NCI-H2029 treated with DMSO at 0.1 percent for 48 hours (cell line): Measurements from ENCODE around the gene RAF1.
"Not testable (repeated sequence)": the region's sequence is repeated elsewhere in the genome, so short reads cannot be mapped to it uniquely, and the experiment has no call there.

ENCODE experiments used
- DNase-seq: peaks from one replicate; lab custom pipeline; 2025; lab: John Stamatoyannopoulos, UW

Gene RAF1

DNA sequence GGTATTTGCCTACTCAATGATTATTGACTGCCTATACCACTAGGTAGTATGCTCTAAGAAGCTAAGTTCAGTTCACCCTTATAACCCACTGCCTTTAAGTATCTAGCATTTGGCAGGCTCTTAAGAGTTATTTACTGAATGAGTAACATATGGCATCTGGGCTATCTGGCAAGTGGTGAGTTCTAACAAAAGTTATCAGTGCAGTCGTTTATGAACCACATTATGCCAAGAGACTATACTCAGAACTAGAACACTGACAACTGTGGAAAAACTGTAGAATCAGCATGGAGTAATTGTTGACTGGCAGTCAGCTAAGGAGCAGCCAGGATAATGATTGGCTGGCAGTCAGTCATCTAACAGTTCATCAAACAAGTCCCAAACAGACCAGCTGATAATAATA lies 25.8 kb downstream of the RAF1 start:
- DNase-seq: no peak

DNA sequence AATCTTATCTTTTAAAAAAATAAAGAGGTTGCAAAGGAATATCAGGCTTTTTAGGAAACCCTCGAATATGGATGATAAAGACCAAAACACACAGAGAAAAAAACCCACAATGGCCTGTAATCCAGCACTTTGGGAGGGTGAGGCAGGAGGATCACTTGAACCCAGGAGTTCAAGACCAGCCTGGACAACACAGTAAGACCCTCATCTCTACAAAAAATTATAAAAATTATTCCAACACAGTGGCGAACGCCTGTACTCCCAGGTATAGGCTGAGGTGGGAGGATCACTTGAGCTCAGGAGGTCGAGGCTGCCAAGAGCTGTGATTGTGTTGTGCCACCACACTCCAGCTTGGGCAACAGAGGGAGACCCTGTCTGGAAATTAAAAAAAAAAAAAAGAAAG lies 30.8 kb downstream of the RAF1 start:
- DNase-seq: no peak

DNA sequence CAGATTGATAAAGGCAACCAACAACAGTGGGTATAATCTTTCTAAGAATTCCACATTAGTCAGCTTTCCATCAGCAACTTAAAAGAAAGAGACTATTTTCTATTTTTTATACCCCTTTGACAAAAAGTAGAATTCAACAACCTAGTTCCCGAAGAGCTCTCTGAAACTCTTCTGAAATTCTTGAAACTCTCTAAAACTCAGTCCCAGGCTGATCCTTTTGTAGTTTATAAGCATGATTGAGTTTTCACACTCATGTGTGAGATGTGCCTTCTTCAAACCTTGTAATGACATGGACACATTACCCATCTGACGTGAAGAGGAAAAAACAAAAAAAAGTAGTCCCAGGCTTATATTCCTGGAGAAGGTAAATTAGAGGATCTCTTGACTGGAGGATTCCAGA lies 31.4 kb downstream of the RAF1 start:
- no peak for DNase-seq

DNA sequence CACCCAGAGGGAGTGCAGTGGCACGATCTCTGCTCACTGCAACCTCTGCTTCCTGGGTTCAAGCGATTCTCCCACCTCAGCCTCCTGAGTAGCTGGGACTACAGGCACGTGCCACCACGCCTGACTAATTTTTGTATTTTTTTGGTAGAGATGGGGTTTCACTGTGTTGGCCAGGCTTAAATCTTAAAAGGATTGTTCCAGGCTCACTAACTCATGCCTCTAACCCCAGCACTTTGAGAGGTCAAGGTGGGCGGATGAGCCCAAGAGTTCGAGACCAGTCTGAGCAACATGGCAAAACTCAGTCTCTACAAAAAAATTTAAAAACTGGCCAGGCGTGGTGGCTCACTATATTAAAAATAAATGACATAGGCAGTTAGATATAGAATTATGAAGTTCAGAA lies 33.1 kb downstream of the RAF1 start:
- DNase-seq: not testable (repeated sequence)

DNA sequence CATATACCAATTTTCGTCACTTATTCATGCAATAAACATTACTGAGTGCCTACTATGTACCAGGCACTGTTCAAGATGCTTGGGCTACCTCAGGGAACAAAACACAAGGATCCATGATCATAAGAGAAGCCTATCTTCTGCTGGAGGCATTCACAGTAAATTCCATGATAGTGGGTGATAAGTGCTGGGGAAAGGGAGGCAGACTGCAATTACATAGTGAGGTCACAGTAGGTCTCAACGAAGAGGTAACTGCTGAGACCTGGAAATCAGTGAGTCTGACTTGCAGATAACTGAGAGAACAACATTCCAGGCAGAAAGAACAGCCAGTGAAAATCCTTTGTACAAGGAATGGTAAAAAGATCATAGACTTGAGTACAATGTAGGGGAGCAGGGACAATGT lies 33.6 kb downstream of the RAF1 start:
- DNase-seq: peak; percentile 21

DNA sequence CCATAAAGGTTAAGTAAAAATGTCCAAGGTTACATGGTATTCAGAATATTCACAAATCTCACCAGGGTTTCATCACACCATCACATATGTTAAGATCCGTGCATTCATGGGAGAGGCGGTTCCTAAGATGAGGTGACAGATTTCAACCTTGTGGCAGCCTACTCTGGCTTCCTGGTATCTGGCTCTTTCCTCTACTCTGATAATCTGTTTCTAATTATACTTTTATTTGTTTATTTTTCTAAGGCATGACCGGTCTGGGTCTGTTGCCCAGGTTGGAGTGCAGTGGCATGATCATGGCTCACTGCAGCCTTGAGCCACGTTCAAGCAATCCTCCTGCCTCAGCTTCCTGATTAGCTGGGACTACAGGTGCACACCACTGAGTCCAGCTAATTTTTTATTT lies 34.4 kb downstream of the RAF1 start:
- DNase-seq: peak; percentile 81

DNA sequence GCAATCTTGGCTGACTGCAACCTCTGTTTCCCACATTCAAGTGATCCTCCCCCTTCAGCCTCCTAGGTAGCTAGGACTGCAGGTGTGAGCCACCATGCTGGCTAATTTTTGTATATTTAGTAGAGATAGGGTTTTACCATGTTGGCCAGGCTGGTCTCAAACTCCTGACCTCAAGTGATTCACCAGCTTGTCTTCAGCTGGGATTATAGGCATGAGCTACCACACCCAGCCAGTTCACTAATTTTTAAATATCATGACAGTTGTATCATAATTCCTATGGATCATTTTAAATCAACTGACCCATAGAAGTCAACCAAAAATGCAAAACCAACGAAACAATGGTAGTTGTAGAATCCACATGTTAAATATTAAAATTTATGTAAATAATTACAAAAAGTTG lies 35.1 kb downstream of the RAF1 start:
- no peak for DNase-seq

DNA sequence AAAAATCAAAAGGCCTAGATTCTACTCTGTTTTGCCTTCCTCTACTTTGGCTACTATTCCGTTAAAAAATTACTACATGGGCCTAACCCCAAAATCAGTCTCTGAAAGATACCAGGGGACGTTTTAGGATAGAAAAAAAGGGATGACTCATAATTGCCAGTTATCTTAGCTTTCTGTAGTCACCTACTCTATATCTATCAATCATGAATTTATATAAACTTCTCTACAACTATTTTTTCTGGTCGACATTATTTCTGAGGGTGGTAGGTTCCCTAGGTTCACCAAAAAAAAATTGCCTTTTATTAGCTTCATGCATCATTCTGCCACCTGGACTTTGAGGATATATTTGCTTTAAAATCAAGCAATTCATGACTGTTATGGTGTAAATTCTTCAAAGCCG lies 36.5 kb downstream of the RAF1 start:
- no peak for DNase-seq

DNA sequence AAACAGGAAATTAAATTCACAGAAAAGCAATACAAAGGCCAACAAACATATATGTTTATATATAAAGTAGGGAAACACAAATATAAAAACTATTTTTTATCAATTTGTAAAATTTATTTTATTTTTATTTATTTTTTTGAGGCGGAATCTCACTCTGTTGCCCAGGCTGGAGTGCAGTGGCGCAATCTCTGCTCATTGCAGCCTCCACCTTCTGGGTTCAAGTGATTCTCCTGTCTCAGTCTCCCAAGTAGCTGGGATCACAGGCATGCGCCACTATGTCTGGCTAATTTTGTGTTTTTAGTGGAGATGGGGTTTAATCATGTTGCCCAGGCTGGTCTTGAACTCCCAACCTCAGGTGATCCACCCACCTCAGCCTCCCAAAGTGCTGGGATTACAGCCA lies 39.0 kb downstream of the RAF1 start:
- not testable (repeated sequence) for DNase-seq

DNA sequence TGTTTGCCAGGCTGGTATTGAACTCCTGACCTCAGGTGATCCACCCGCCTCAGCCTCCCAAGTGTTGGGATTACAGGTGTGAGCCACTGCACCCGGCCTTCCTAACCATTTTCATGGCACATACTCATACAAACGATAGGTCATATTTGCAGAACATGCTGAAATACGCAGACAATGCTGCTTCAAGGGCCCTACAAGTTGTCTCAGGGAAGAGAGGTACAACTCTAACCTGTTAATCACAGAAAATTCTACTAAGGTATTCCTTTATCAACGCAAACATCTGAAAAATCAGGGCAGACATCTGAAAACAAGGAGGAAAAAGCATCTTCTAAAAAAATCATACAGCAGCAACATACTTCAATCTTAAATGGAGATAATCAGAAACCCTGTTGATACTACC lies 39.9 kb downstream of the RAF1 start:
- DNase-seq: no peak

DNA sequence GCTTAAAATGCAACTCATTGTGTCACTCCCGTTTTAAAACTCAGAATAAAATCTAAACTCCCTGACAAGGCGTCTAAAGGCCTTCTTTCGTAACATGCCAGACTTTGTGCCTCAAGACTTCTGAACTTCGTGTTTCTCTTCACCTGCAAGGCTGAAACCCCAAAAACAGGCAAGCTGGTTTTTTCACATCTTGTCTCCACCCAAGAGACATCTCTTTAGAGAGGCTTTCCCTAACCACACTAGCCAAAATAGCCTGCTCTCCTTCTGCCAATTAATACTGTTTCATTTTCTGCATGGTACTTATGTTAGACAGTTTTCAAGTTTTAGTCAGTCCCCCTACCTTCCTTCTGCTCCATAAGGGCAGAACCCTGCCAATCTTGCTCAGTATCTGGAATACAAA lies 41.6 kb downstream of the RAF1 start:
- no peak for DNase-seq

DNA sequence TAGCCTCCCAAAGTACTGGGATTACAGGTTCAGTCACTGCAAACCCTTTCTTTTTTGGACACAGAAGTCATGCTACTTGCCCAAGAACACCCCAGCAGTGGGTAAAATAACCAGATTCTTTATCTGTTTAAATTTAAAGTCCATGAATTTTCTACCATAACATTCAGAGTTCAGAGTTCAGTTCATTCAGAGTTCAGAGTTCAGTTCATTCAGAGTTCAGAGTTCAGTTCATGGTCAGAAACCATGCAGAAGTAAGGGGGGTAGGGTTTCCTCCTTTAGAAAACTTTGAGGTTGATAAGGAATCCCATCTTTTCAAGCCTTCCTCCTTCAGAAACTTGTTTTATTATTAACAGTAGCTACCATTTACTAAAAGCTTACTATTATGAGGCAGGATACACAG lies 43.2 kb downstream of the RAF1 start:
- no peak for DNase-seq

DNA sequence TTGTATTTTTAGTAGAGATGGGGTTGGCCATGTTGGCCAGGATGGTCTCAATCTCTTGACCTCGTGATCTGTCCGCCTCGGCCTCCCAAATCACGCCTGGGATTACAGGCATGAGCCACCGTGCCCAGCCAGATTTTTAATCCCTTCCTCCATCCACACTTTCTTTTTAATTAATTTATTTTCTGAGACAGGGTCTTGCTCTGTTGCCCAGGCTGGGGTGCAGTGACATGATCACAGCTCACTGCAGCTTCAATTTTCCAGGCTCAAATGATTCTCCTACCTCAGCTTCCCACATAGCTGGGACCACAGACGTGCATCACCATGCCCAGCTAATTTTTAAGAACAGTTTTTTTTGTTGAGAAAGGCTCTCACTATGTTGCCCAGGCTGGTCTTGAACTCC lies 43.6 kb downstream of the RAF1 start:
- DNase-seq: no peak

DNA sequence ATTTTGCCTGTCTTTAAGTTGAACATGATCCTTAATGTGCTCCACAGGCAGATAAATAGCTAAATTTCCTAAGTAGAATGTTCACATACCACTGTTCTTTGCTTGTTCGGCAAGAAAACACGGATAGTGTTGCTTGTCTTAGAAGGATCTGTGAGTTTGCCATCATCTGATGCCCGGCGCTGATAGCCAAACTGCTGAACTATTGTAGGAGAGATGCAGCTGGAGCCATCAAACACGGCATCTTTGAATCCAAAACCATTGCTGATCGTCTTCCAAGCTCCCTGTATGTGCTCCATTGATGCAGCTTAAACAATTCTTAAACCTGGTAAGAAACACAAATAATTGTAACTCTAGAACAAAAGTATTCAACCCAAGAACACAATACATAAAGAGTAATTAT lies 45.5 kb downstream of the RAF1 start:
- DNase-seq: no peak

DNA sequence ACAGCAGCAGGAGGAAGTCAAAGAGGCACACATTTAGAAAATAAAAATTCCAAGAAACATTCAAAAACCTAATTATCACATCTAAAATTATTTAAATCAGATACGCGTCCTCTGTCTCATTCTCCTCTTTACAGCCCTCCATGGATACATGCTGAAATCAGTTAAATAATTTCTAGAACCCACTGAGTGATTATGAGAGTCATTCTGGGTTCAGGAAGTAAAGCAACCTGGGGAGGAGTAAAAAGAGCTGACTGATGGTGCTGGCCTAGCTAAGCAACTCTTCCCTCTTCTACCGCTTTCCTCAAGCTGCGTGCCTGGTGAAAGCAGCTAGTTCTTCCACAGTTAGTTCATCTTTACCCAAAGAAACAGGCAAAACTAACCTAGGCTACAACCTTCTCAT lies 48.7 kb downstream of the RAF1 start:
- no peak for DNase-seq

DNA sequence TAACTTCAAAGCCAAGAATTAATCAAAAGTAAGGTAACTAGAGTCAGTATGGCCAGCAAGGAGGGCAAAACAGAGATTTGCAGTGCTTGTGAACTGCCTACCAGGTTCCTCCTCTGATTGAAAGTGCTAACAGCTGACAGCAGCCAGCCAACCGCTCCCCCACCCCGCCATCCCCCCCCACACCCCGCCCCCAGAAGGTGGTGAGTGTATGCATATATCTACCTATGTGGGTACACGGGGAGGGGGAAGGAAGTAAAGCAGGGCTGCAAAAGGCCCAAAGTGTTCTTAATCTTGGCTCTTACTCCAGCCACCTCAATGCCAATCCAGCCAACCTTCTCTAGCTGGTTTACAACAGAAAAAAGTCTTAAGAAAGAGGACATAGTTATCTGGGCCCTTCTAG lies 50.7 kb downstream of the RAF1 start:
- no peak for DNase-seq

DNA sequence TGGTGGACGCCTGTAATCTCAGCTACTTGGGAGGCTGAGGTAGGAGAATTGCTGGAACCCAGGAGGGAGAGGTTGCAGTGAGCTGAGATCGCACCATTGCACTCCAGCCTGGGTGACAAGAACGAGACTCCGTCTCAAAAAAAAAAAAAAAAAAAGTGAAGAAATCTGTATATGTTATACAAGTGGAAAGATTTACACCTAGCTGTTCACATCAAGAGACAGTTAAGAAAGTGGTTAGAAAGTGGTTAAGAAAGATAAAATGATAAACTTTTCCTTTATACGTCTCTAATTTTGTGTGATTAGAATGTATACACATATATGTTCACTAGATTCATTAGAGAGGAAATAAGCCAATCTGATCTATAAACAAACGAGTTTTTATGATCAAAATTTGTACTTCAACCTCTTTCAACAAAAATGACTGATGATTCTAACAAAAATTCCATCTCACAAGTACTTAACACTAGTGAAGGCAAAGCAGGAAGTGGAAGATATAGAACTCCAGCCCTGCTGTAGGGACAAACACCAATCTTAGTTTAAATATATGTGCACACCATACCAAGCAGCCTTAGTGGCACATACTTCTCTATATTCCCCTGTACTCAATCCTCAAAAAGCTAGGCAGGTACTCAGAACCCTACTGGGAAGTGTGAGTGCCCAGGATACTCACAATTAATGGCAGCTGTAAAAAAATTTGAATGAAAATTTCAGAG lies 51.2 kb downstream of the RAF1 start:
- DNase-seq: no peak

DNA sequence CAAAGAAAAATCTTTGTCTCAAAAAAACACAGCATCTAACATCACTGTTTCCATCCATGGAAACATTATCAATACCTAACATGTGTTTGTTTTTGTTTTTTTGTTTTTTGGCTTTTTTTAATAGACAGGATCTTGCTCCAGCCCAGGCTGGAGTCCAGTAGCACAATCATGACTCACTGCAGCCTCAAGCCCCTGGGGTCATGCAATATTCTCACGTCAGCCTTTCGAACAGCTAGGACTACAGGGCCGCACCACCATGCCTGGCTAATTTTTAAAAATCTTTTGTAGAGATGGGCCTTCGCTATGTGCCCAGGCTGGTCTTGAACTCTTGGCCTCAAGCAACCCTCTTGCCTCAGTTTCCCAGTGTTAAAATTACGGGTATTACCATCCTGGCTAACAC lies 52.8 kb downstream of the RAF1 start:
- no peak for DNase-seq

DNA sequence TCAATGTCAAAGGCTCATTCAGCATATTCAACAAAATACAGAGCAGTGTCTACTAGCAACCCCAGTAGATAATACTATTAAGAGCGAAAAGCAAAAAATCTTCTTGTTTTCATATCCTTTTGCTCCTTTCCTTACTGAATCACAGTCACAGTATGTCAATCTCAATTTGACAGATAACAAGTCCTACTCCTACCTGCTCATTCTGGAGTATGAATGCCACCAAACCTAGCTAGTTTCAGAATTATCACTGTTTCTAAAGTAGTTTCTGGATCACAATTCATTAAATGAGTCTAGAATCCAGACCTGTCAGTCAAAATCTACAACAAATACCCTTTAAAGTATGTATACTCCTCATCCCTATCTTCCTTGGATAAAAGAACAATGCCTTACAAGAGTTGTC lies 55.5 kb downstream of the RAF1 start:
- no peak for DNase-seq

DNA sequence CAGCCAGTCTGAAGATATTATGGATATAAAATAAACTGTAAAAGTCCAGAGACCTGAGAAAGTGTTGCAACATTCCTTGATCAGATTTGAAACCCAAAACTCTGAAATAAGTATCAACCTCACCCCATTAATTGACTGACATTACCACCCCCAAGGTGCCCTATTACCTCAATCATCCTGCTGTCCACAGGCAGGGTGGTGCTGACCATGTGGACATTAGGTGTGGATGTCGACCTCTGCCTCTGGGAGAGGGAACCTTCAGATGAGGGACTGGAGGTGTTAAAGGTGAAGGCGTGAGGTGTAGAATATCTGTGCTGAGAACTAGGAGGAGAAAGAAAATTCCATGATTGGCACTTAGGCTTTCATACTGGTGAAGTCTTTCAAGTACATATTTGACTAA lies 59.9 kb downstream of the RAF1 start:
- no peak for DNase-seq

DNA sequence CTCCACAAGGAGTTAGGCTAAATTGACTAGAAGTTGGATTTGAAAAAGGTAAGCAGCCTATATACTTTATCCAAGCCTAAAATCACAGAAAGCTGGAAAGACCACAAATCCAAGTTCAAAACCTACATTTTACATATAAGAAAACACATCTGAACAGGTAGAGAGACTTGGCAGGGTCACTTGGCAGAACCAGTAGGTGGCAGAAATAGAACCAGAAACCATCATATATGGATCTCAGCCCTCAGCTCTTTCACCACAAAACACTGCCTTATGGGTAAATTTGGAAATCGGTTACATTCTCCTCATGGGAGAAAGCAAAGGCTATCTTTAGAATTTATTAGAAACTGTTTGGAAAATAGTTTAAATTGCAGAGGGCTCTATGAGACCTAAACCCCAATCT lies 62.8 kb downstream of the RAF1 start:
- no peak for DNase-seq

DNA sequence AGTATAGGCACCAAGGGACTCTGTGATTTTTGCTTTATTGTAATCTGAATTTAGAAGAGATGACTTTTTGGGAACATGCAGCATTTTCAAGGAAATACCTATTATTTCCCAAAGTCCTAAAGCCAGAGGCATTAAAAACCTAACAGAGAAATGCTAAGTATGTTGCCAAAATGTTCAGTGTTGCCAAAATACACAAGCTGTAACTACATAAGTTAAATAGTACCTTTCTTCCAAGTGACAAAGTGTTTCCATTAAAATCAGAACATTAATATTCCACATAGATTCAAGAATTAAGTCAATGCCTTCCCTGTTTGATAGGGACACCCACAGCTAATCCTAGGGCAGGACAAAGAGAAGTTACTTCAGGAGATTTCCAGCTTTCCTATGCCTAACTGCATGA lies 65.0 kb downstream of the RAF1 start:
- DNase-seq: no peak

DNA sequence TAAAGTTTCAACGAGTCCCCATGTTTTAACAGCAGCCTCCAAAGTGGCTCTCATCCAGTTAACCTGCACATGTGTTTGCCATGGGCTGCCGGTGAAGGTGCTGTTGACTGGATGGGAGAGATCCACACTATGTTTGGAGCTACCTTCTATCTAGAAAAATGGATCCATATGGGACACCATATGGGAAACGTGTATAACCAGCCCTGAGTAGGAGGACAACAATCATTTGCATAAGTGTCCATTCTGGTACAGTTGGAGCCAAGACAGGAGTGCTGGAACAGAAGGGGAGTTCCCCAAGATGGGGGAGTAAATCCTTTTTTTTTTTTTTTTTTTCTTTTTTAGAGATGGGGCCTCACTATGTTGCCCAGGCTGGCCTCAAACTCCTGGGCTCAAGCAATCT lies 70.4 kb downstream of the RAF1 start:
- DNase-seq: no peak

DNA sequence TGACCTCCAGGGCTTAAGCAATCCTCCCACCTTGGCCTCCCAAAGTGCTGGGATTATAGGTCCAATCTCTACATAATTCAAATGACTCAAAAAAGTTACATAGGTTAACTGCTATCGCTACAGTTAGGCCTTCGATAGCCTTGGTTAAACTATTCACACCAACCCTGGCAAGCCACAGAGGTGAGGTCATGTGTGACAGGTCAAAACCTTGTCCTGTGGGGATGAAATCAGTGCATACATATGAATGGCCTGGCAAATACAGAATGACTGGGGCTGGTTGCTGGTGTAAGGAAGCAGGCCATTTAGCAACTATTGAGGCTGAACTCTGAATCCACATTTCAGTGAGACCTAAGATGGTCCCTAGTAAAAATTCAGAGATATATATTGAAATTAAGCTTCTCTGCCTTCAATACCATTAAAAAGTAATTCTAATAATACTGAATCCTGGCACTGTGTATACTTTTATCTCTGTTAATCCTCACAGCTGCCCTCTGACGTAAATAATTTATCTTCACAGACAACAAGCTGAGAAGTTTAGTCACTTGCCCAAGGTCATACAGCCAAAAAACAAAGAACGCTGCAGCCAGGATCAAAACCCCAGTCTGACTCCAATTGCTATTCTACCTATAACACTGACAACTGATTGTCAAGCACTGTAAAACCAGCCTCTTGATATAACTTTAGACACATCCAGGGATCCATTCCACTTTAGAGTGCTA lies 71.8 kb downstream of the RAF1 start:
- DNase-seq: no peak
